K562 treated with DMSO at 1 percent for 48 hours (cell line): ENCODE measurements around the gene CDKL1. TPM values are rescaled to one million over a fixed set of nuclear protein-coding genes. Genes with fewer than 3 reads are reported as not detected.

Source experiments
- total RNA-seq: library from RNA; unstranded; fragments of 300-600 nt; gene quantifications from 2 replicates; pipeline ENCODE4 v1.2.3, GENCODE V29; 2022; ENCODE audit warnings: low replicate concordance; ENCODE audit errors: extremely low read depth

CDKL1 gene
- total RNA-seq, result not detected in 2 replicates

DNA sequence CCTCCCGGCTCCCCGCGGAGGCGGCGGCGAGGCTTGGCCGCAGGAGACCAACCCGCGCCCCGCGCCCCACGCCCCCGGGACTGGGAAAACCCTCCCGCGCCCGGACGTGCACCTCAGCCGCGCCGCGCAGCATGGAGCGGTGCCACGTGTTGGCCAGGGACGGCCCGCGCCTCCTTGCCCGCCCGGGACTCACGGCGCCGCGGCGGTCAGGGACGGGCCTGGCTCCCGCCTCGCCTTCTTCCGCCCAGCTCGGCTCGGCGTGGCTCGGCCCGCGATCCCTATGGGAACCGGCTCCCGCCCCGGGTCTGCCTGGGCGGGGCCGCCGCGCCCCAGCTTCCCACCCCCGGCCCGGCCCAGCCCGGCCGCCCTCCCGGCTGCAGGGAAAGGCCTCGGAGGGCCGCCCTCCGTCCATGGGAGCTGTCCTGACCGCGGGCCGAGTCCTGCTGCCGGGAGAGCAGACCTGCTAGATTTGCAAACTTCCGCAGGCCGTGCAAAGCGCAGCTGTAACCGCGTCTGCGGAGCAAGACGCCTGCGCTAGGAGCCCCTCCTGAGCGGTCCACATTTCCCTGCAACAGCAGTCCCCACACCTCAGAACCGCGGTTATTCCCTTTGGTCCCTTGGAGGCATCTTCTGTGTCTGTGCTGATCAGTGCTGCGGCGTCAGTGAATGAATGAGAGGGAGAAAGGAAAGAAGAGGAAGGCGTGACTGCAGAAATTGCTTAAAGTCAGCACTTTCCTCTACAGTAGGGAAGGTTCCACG, at the start of gene CDKL1:
Gene CDKL1 (minus strand): TSS at position 251 of the 759 bp plus-strand sequence. CDS start 1,013 bp downstream, outside the sequence.

GRCh38 chr14:50311972-50312733, 84.5 kb downstream of the CDKL1 start, which contains the start of the genes DMAC2L and L2HGDH:
TSS of gene DMAC2L (plus strand) at chr14:50312324. CDS start at chr14:50321488, 9,164 bp downstream.
TSS of gene L2HGDH (minus strand) at chr14:50312229. CDS start at chr14:50312150, 79 bp downstream.

Other genes with a start within 250 kb of the CDKL1 start
- not detected in 2 replicates for gene SOS2, start 165.3 kb downstream of the CDKL1 start, total RNA-seq
- not detected in 2 replicates for gene L2HGDH, start 84.7 kb downstream of the CDKL1 start, total RNA-seq
- not detected in 2 replicates for gene DMAC2L, start 84.6 kb downstream of the CDKL1 start, total RNA-seq
- gene MAP4K5, start 135.7 kb upstream of the CDKL1 start, total RNA-seq, result not detected in 2 replicates
- not detected in 2 replicates for gene ATL1, start 163.3 kb upstream of the CDKL1 start, total RNA-seq